Large intestine (tissue), 3 donors: ENCODE results near the gene CIB2. TPM values are rescaled to one million over a fixed set of nuclear protein-coding genes. Genes with fewer than 3 reads are reported as not detected.
A peak's percentile ranks its signal among the peaks of the same experiment; 100 is the strongest.

Source experiments
- DNase-seq, 2 donors: peaks; one replicate each; pipeline versions ENCODE4 v3.0.0 to v3.0.0-alpha.2; 2013
- H3K27ac ChIP-seq: one replicate; pipeline ENCODE4 v1.5.1; 2013; ENCODE audit warnings: low read length
- H3K27me3 ChIP-seq: 2 replicates; pipeline ENCODE4 v1.6.1; 2013; ENCODE audit warnings: low read length; ENCODE audit not compliant: control insufficient read depth, insufficient read depth
- H3K36me3 ChIP-seq: 2 replicates; pipeline ENCODE4 v1.6.1; 2013; ENCODE audit warnings: low read length; ENCODE audit not compliant: control insufficient read depth, insufficient read depth
- H3K4me1 ChIP-seq: one replicate; pipeline ENCODE4 v1.6.1; 2013; ENCODE audit warnings: low read length; ENCODE audit not compliant: control insufficient read depth, insufficient read depth
- H3K4me3 ChIP-seq: one replicate; pipeline ENCODE4 v1.5.1; 2013; ENCODE audit warnings: low read length
- H3K9me3 ChIP-seq: one replicate; pipeline ENCODE4 v1.6.1; 2013; ENCODE audit warnings: mild to moderate bottlenecking, low read depth, low read length, moderate library complexity; ENCODE audit not compliant: control insufficient read depth
- WGBS: methylation state at CpG from one replicate; pipeline ENCODE4 v1.1.5; 2013; ENCODE audit warnings: low lambda C conversion rate; ENCODE audit not compliant: insufficient coverage; 5-methylcytosine and 5-hydroxymethylcytosine counted together
- polyA plus RNA-seq: library from polyadenylated mRNA; unstranded; fragments of 120-200 nt; gene quantifications from one replicate; pipeline ENCODE4 v1.2.1, GENCODE V29; 2013

Gene CIB2
- polyA plus RNA-seq, 1 donor = 151 TPM

DNA sequence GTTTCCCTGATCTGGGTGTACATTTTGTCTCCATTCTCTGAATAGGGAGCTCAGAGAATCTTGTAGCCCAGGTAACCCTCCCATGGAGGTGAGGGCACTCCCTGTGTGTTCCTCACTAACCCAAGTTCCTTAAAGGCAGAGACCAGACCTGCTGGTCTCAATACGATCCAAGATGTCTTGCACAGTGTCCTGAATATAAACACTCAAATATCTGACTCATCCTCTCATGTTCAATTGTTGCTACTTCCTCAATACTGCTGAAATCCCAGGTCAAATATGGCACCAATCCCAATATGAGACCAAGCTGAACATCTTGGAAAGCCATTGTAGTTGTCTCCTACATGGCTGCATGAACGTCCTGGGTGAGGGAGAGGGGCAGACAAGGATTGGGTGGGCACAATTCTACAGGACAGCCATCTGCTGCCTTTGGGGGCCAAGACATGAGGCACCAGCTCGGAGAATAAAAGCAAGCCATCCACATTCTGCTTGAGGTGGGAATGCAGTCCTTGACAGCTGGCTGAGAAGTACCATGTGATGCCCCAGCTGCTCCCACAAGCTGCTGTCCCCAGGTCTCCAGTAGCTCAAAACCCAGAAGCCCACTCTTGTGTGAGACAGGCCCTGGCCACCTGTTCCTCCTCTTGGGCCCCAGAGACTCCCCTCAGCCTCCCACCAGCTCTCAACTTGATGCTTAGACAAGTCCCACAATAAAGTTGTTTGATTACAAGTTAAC lies 72.0 kb downstream of the CIB2 start:
- H3K4me3 ChIP-seq = no peak overlapping the region
- H3K36me3 ChIP-seq = no peaks in the 10 kb centered on the region
- H3K4me1 ChIP-seq = peaks cover 59% of the 10 kb centered on the region
- H3K27me3 ChIP-seq = no peaks in the 10 kb centered on the region
- no peak overlapping the region for H3K27ac ChIP-seq
- DNase-seq = no peak
- H3K9me3 ChIP-seq = no peaks in the 10 kb centered on the region
- no CpG with 5 or more reads among the region's 3 CpGs for WGBS

DNA sequence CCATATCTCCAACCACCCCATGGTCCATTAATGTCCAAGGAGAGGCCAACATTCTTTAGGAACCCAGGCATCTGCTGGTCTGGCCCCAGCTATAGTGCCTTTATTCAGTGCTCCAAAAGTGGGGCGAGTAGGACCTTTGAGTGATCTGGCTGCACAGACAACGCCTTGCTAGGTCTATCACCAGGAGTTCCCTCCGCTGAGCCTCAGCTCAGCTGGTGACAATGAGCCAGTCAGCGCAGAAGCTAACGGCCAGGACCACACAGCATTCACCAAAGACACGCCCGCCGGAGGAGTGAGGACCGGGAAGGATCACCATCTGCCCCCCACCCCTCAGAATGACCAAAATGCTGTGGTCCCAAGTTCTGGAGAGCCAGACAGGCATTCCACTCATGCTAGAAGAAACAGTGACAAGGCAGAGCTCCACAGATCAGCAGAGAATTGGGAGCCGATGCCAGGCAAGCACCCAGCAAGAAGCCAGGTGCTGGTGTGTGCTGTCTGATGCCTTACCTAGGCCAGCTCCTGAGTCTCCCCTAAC lies 72.8 kb downstream of the CIB2 start:
- WGBS = no CpG with 5 or more reads among the region's 10 CpGs
- H3K27ac ChIP-seq = no peak overlapping the region

DNA sequence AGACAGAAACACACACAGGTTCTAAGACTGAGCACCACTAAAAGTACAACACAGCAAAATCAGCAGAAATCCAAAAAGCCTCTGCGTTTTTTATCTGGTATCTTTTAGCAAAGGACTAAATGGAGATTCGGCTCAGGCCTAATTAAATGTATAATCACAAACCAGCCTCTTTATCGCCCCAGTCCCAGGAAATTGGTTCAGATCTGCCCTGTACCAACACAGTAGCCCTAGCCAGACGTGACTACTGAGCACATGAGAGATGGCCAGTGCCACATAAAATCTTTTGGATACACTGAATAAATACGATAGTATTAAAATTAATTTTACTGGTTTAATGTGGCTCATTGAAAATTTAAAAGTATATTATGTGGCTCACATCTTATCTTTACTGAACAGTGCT lies 73.4 kb downstream of the CIB2 start:
- Histone ChIP-seq H3K4me3 (no peak overlapping the region), H3K27me3 (no peaks in the 10 kb centered on the region), H3K27ac (peak overlapping the region; percentile 66), H3K36me3 (peaks cover 11% of the 10 kb centered on the region), H3K9me3 (no peaks in the 10 kb centered on the region), H3K4me1 (peaks cover 62% of the 10 kb centered on the region)
- no peak for DNase-seq
- 100% methylated on average over 1 of the region's 5 CpGs for WGBS

More for the DNA sequence above, 72.8 kb downstream of the CIB2 start:
- Histone ChIP-seq H3K9me3 (no peaks in the 10 kb centered on the region), H3K4me3 (no peak overlapping the region), H3K36me3 (peaks cover 5% of the 10 kb centered on the region), H3K4me1 (peaks cover 57% of the 10 kb centered on the region), H3K27me3 (no peaks in the 10 kb centered on the region)
- DNase-seq = no peak

DNA sequence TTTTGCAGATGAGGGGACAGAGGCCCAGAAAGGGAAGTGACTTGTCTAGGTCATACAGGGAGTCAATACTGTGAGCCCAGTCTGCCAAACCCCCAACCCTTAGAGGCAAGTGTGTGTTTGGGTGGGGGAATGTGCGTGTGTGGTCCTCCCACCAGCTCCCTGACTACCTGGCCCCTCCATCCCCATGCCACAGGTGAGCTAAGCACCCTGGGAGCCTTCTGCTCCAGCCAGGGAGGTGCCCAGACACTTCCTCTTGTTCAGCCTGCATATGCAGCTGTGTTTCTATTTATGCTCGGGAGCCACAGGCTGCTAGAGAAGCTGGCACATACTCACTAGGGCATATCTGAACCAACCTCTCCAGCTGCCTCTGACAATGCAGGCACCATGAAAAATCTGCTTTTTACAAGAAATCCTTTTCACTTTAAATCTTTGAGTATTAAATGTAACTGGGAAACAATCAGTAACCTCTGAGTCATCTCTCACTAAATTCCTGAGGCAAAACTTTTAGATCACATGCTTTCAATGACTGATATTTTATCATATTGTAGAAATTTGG lies 74.5 kb downstream of the CIB2 start:
- Histone ChIP-seq H3K4me1 (peaks cover 64% of the 10 kb centered on the region), H3K27me3 (no peaks in the 10 kb centered on the region), H3K9me3 (no peaks in the 10 kb centered on the region), H3K4me3 (no peak overlapping the region), H3K36me3 (peaks cover 11% of the 10 kb centered on the region), H3K27ac (peak overlapping the region; percentile 66)
- WGBS = no CpG with 5 or more reads among the region's 2 CpGs
- DNase-seq = peak in 1 of 2 donors; percentile 50

DNA sequence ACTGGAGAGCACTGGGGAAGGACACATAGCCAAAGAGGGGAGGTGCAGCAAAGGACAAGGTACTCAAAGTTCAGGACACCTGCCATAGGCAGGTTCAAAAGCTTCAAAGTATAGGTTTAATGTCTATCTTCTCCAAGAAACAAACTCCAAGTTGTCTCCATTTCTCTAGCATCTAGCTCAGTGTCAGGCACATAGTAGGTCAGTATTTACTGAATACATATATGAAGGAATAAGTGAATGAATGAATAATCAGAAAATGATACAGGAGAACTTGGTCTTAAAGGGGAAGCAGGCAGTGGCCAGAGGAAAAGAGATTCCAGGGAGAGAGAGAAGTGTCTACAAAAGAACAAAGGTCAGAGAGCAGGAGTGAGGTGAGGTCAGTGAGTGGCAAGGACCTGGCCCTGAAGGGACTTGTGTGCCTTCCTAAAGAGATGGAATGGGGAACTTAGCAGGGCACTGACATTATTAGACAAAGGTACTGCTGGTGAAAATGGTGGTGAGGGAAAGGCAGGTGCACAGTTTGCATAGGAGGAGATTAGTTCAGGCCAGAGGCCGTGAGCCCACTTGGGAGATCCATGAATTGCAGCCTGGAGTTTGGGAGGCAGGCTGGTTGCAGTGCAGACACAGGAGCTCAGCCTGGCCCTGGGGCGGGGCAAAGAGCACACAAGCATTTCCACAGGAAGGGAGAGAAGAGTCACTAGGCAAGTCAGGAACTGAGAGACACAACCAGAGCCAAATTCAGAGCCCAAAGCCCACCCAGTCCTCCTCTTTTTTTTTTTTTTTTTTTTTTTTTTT lies 75.1 kb downstream of the CIB2 start:
- WGBS = no CpG with 5 or more reads among the region's 2 CpGs
- peak in 1 of 2 donors; percentile 74 for DNase-seq
- no peaks in the 10 kb centered on the region for H3K9me3 ChIP-seq
- H3K36me3 ChIP-seq = peaks cover 11% of the 10 kb centered on the region
- no peaks in the 10 kb centered on the region for H3K27me3 ChIP-seq
- peak overlapping the region; percentile 66 for H3K27ac ChIP-seq
- peaks cover 69% of the 10 kb centered on the region for H3K4me1 ChIP-seq
- H3K4me3 ChIP-seq = no peak overlapping the region

DNA sequence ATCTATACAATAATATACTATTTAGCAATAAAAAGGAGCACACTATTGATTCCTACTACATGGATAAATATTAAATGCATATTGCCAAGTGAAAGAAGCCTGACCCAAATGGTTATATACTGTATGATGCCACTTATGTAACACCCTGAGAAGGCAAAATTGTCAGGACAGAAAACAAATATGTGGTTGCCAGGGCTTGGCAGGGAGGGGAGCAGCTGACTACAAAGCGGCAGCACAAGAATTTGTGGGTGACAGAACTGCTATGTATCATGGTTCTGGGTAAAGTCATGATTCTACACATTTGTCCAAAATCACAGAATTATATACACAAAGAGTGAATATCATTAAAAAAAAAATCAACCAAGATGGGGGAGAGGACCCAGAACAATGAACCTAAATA lies 76.3 kb downstream of the CIB2 start:
- Histone ChIP-seq H3K27me3 (no peaks in the 10 kb centered on the region), H3K36me3 (peaks cover 11% of the 10 kb centered on the region), H3K4me3 (no peak overlapping the region), H3K9me3 (no peaks in the 10 kb centered on the region), H3K4me1 (peaks cover 80% of the 10 kb centered on the region), H3K27ac (no peak overlapping the region)
- WGBS = no CpG with 5 or more reads among the region's 1 CpG
- no peak for DNase-seq

Other genes starting within 250 kb of the CIB2 start
- 44.6 TPM for gene TBC1D2B, start 53.7 kb downstream of the CIB2 start, polyA plus RNA-seq
- gene SH2D7, start 38.9 kb downstream of the CIB2 start, polyA plus RNA-seq = 2.6 TPM
- 113 TPM for gene IDH3A, start 17.9 kb upstream of the CIB2 start, polyA plus RNA-seq
- gene ACSBG1, start 103.1 kb upstream of the CIB2 start, polyA plus RNA-seq = 1.1 TPM
- gene DNAJA4, start 133.1 kb upstream of the CIB2 start, polyA plus RNA-seq = 27.3 TPM
- gene SKIC8, start 168.2 kb upstream of the CIB2 start, polyA plus RNA-seq = 65.9 TPM
- gene CRABP1, start 208.9 kb upstream of the CIB2 start, polyA plus RNA-seq = 16.9 TPM